Progenitor cell of endocrine pancreas (in vitro differentiated cells): ENCODE measurements around the gene SHMT1. TPM values are rescaled to one million over a fixed set of nuclear protein-coding genes. Genes with fewer than 3 reads are reported as not detected.

Experiments used
- DNase-seq: peaks from one replicate; pipeline ENCODE4 v3.0.0; 2021; ENCODE audit warnings: low spot score; ENCODE audit not compliant: unreplicated experiment
- H3K27ac Mint-ChIP-seq: 2 replicates; pipeline ENCODE4 v1.8.0; 2021; ENCODE audit warnings: mild to moderate bottlenecking, moderate library complexity, mixed read lengths
- H3K27me3 Mint-ChIP-seq: 2 replicates; pipeline ENCODE4 v1.8.0; 2021; ENCODE audit warnings: mixed read lengths
- H3K36me3 Mint-ChIP-seq: 2 replicates; pipeline ENCODE4 v1.8.0; 2022; ENCODE audit warnings: mixed read lengths; ENCODE audit not compliant: insufficient read depth
- H3K4me1 Mint-ChIP-seq: 2 replicates; pipeline ENCODE4 v1.8.0; 2021; ENCODE audit warnings: low read depth, mixed read lengths
- H3K4me3 Mint-ChIP-seq: 2 replicates; pipeline ENCODE4 v1.8.0; 2021; ENCODE audit warnings: low read depth, mild to moderate bottlenecking, moderate library complexity, mixed read lengths
- H3K9me3 Mint-ChIP-seq: 2 replicates; pipeline ENCODE4 v1.8.0; 2021; ENCODE audit warnings: low read depth, mixed read lengths
- CTCF ChIP-seq: fragments of 200-600 bp; sonication (generic); IDR thresholded peaks from one replicate; pipeline ENCODE4 v1.5.0; 2021; ENCODE audit warnings: antibody characterized with exemption, mild to moderate bottlenecking; ENCODE audit not compliant: unreplicated experiment
- total RNA-seq: library from RNA; stranded (reverse); gene quantifications from 2 replicates; pipeline ENCODE4 v1.2.1, GENCODE V29; 2021

Gene SHMT1
- total RNA-seq, 1 donor from 2014 or later = 36.1 TPM

GRCh38 chr17:18291718-18292540 is 71.4 kb downstream of the SHMT1 start:
- peaks cover 21% of the 10 kb centered on the region for H3K36me3 Mint-ChIP-seq
- no peaks in the 10 kb centered on the region for H3K4me1 Mint-ChIP-seq
- no peaks in the 10 kb centered on the region for H3K27me3 Mint-ChIP-seq

GRCh38 chr17:18285296-18285695 is 78.1 kb downstream of the SHMT1 start:
- H3K27me3 Mint-ChIP-seq = no peaks in the 10 kb centered on the region
- peaks cover 21% of the 10 kb centered on the region for H3K36me3 Mint-ChIP-seq
- no peaks in the 10 kb centered on the region for H3K4me1 Mint-ChIP-seq
- DNase-seq = no peak
- no peak overlapping the region for H3K27ac Mint-ChIP-seq
- no peak for TF ChIP-seq CTCF
- no peaks in the 10 kb centered on the region for H3K9me3 Mint-ChIP-seq
- H3K4me3 Mint-ChIP-seq = no peak overlapping the region

More at GRCh38 chr17:18291718-18292540, 71.4 kb downstream of the SHMT1 start:
- no peak for TF ChIP-seq CTCF
- H3K9me3 Mint-ChIP-seq = no peaks in the 10 kb centered on the region
- no peak for DNase-seq
- H3K27ac Mint-ChIP-seq = no peak overlapping the region
- no peak overlapping the region for H3K4me3 Mint-ChIP-seq

- H3K36me3 Mint-ChIP-seq = peaks cover 15% of the 10 kb centered on the region
- H3K9me3 Mint-ChIP-seq = no peaks in the 10 kb centered on the region
Observed at GRCh38 chr17:18281788-18282187, 81.6 kb downstream of the SHMT1 start.

GRCh38 chr17:18280766-18281371 is 82.5 kb downstream of the SHMT1 start:
- no peaks in the 10 kb centered on the region for H3K27me3 Mint-ChIP-seq
- no peaks in the 10 kb centered on the region for H3K9me3 Mint-ChIP-seq
- H3K4me1 Mint-ChIP-seq = no peaks in the 10 kb centered on the region
- DNase-seq = no peak
- no peak overlapping the region for H3K4me3 Mint-ChIP-seq
- H3K27ac Mint-ChIP-seq = no peak overlapping the region
- no peak for TF ChIP-seq CTCF
- H3K36me3 Mint-ChIP-seq = peaks cover 11% of the 10 kb centered on the region

More at GRCh38 chr17:18281788-18282187, 81.6 kb downstream of the SHMT1 start:
- no peaks in the 10 kb centered on the region for H3K4me1 Mint-ChIP-seq
- no peaks in the 10 kb centered on the region for H3K27me3 Mint-ChIP-seq
- no peak overlapping the region for H3K4me3 Mint-ChIP-seq
- no peak for DNase-seq
- H3K27ac Mint-ChIP-seq = no peak overlapping the region
- no peak for TF ChIP-seq CTCF

GRCh38 chr17:18280249-18280648 is 83.1 kb downstream of the SHMT1 start:
- TF ChIP-seq CTCF = no peak
- H3K36me3 Mint-ChIP-seq = peaks cover 11% of the 10 kb centered on the region
- H3K4me1 Mint-ChIP-seq = no peaks in the 10 kb centered on the region
- H3K27me3 Mint-ChIP-seq = no peaks in the 10 kb centered on the region
- no peak for DNase-seq
- no peak overlapping the region for H3K27ac Mint-ChIP-seq
- H3K9me3 Mint-ChIP-seq = no peaks in the 10 kb centered on the region
- no peak overlapping the region for H3K4me3 Mint-ChIP-seq
